IPS-20b (cell line): ENCODE results near the gene BCL2.

Source experiments
- H3K27ac ChIP-seq: one replicate; pipeline ENCODE4 v1.5.1; 2013; ENCODE audit warnings: low read length
- H3K27me3 ChIP-seq: 2 replicates; pipeline ENCODE4 v1.6.1; 2013; ENCODE audit warnings: mild to moderate bottlenecking, low read length, inconsistent platforms; ENCODE audit not compliant: insufficient read depth
- H3K36me3 ChIP-seq: 2 replicates; pipeline ENCODE4 v1.6.1; 2013; ENCODE audit warnings: low read depth, mild to moderate bottlenecking, inconsistent platforms, low read length, moderate library complexity; ENCODE audit not compliant: insufficient read depth
- H3K4me1 ChIP-seq: 2 replicates; pipeline ENCODE4 v1.6.1; 2013; ENCODE audit warnings: mild to moderate bottlenecking, control low read depth, inconsistent platforms, low read length, moderate library complexity; ENCODE audit not compliant: insufficient read depth
- H3K4me3 ChIP-seq: 2 replicates; pipeline ENCODE4 v1.5.1; 2013; ENCODE audit warnings: mild to moderate bottlenecking, low read length, inconsistent platforms
- H3K9ac ChIP-seq: 2 replicates; pipeline ENCODE4 v1.6.1; 2013; ENCODE audit warnings: low read depth, mild to moderate bottlenecking, inconsistent platforms, low read length, moderate library complexity
- H3K9me3 ChIP-seq: 2 replicates; pipeline ENCODE4 v1.6.1; 2013; ENCODE audit warnings: mild to moderate bottlenecking, low read depth, low read length, inconsistent platforms; ENCODE audit not compliant: insufficient read depth

BCL2 gene

GRCh38 chr18:63346480-63347183 is 27.1 kb upstream of the BCL2 start:
- H3K36me3 ChIP-seq: peaks cover 85% of the 10 kb centered on the region
- no peaks in the 10 kb centered on the region for H3K27me3 ChIP-seq
- H3K9ac ChIP-seq: no peak overlapping the region
- no peak overlapping the region for H3K4me3 ChIP-seq
- no peak overlapping the region for H3K27ac ChIP-seq
- H3K9me3 ChIP-seq: no peaks in the 10 kb centered on the region
- H3K4me1 ChIP-seq: no peaks in the 10 kb centered on the region

GRCh38 chr18:63346031-63346430 is 26.5 kb upstream of the BCL2 start:
- Histone ChIP-seq H3K27me3 (no peaks in the 10 kb centered on the region), H3K4me1 (no peaks in the 10 kb centered on the region; the same call in 1 of the 2 replicates), H3K9me3 (no peaks in the 10 kb centered on the region), H3K9ac (no peak overlapping the region), H3K36me3 (peaks cover 81% of the 10 kb centered on the region), H3K4me3 (no peak overlapping the region), H3K27ac (no peak overlapping the region)

GRCh38 chr18:63344918-63345317 is 25.3 kb upstream of the BCL2 start:
- no peak overlapping the region for H3K9ac ChIP-seq
- peaks cover 79% of the 10 kb centered on the region for H3K36me3 ChIP-seq
- peaks cover 10% of the 10 kb centered on the region; the same call in 1 of the 2 replicates for H3K4me1 ChIP-seq
- H3K4me3 ChIP-seq: no peak overlapping the region
- H3K27ac ChIP-seq: no peak overlapping the region
- no peaks in the 10 kb centered on the region for H3K27me3 ChIP-seq
- H3K9me3 ChIP-seq: no peaks in the 10 kb centered on the region

- no peak overlapping the region for H3K9ac ChIP-seq
- peaks cover 14% of the 10 kb centered on the region; the same call in 1 of the 2 replicates for H3K4me1 ChIP-seq
- no peaks in the 10 kb centered on the region for H3K9me3 ChIP-seq
- H3K4me3 ChIP-seq: no peak overlapping the region
- no peaks in the 10 kb centered on the region for H3K27me3 ChIP-seq
- H3K27ac ChIP-seq: no peak overlapping the region
- H3K36me3 ChIP-seq: peaks cover 77% of the 10 kb centered on the region
These were observed 24.7 kb upstream of the BCL2 start for GRCh38 chr18:63344263-63344662.

- Histone ChIP-seq H3K9ac (no peak overlapping the region), H3K4me1 (peaks cover 14% of the 10 kb centered on the region; the same call in 1 of the 2 replicates), H3K36me3 (peaks cover 78% of the 10 kb centered on the region), H3K27me3 (no peaks in the 10 kb centered on the region), H3K4me3 (no peak overlapping the region), H3K9me3 (no peaks in the 10 kb centered on the region), H3K27ac (no peak overlapping the region)
These were observed 22.6 kb upstream of the BCL2 start for GRCh38 chr18:63342206-63342605.

GRCh38 chr18:63339920-63340484 is 20.4 kb upstream of the BCL2 start:
- Histone ChIP-seq H3K4me3 (peak overlapping the region; percentile 45), H3K4me1 (peaks cover 14% of the 10 kb centered on the region; the same call in 1 of the 2 replicates), H3K36me3 (peaks cover 75% of the 10 kb centered on the region), H3K27me3 (no peaks in the 10 kb centered on the region), H3K27ac (peak overlapping the region; percentile 20), H3K9me3 (no peaks in the 10 kb centered on the region), H3K9ac (peak overlapping the region; percentile 35; the same call in 1 of the 2 replicates)

- H3K27me3 ChIP-seq: no peaks in the 10 kb centered on the region
- H3K27ac ChIP-seq: no peak overlapping the region
- H3K9me3 ChIP-seq: no peaks in the 10 kb centered on the region
- peaks cover 14% of the 10 kb centered on the region; the same call in 1 of the 2 replicates for H3K4me1 ChIP-seq
- peaks cover 76% of the 10 kb centered on the region for H3K36me3 ChIP-seq
- H3K9ac ChIP-seq: no peak overlapping the region
- H3K4me3 ChIP-seq: no peak overlapping the region
These were observed 17.0 kb upstream of the BCL2 start for GRCh38 chr18:63336366-63337099.

GRCh38 chr18:63331105-63331504 is 11.5 kb upstream of the BCL2 start:
- no peaks in the 10 kb centered on the region for H3K27me3 ChIP-seq
- H3K9me3 ChIP-seq: no peaks in the 10 kb centered on the region
- no peak overlapping the region for H3K27ac ChIP-seq
- H3K36me3 ChIP-seq: peaks cover 44% of the 10 kb centered on the region
- H3K9ac ChIP-seq: no peak overlapping the region
- no peaks in the 10 kb centered on the region for H3K4me1 ChIP-seq
- H3K4me3 ChIP-seq: no peak overlapping the region

- Histone ChIP-seq H3K27me3 (no peaks in the 10 kb centered on the region), H3K36me3 (peaks cover 32% of the 10 kb centered on the region), H3K4me3 (no peak overlapping the region), H3K27ac (no peak overlapping the region), H3K9ac (no peak overlapping the region), H3K4me1 (no peaks in the 10 kb centered on the region), H3K9me3 (no peaks in the 10 kb centered on the region)
These were observed 10.0 kb upstream of the BCL2 start for GRCh38 chr18:63329431-63330145.

- Histone ChIP-seq H3K27ac (no peak overlapping the region), H3K36me3 (peaks cover 4% of the 10 kb centered on the region), H3K4me1 (no peaks in the 10 kb centered on the region; the same call in 1 of the 2 replicates)
These were observed 6.4 kb upstream of the BCL2 start for GRCh38 chr18:63326011-63326410.

GRCh38 chr18:63325086-63325686 is 5.6 kb upstream of the BCL2 start:
- no peaks in the 10 kb centered on the region; the same call in 1 of the 2 replicates for H3K4me1 ChIP-seq
- H3K4me3 ChIP-seq: no peak overlapping the region
- no peaks in the 10 kb centered on the region for H3K36me3 ChIP-seq
- H3K9ac ChIP-seq: no peak overlapping the region
- H3K27me3 ChIP-seq: peaks cover 21% of the 10 kb centered on the region
- no peaks in the 10 kb centered on the region for H3K9me3 ChIP-seq
- no peak overlapping the region for H3K27ac ChIP-seq

More at GRCh38 chr18:63326011-63326410, 6.4 kb upstream of the BCL2 start:
- Histone ChIP-seq H3K27me3 (peaks cover 15% of the 10 kb centered on the region), H3K4me3 (no peak overlapping the region), H3K9me3 (no peaks in the 10 kb centered on the region), H3K9ac (no peak overlapping the region)
